ENCODE measurements around the gene COL17A1.

GRCh38 chr10:104037261-104037951, 48.3 kb downstream of the COL17A1 start:
- no peak for TF ChIP-seq CTCF (IDR thresholded peaks at IDR 0.05; ENCODE audit: borderline replicate concordance, extremely low read depth, low read length, poor library complexity, severe bottlenecking)
- TF ChIP-seq EZH2 (IDR thresholded peaks at IDR 0.05; ENCODE audit: borderline replicate concordance, low read depth, low read length, severe bottlenecking) = no peak

Data from DND-41 (cell line).